Activated T-cell treated with anti-CD3 and anti-CD28 coated beads, Interleukin-2, amount 50 U/mL, for 4 hours (primary cell): ENCODE measurements around the gene AQP1. TPM values are rescaled to one million over a fixed set of nuclear protein-coding genes. Genes with fewer than 3 reads are reported as not detected.

Experiments used
- ATAC-seq, 2 donors: fragments of 200-7000 bp; cut with Tn5 transposase; one replicate each; pipeline ENCODE4 v1.10.0; 2021
- DNase-seq: peaks from one replicate; pipeline ENCODE4 v3.0.0-alpha.2; 2020
- H3K27me3 Mint-ChIP-seq: one replicate; pipeline ENCODE4 v1.8.0; 2021; ENCODE audit warnings: low read depth, mixed read lengths
- H3K36me3 Mint-ChIP-seq: one replicate; pipeline ENCODE4 v1.8.0; 2022; ENCODE audit warnings: mixed read lengths; ENCODE audit not compliant: insufficient read depth
- H3K4me1 Mint-ChIP-seq: one replicate; pipeline ENCODE4 v1.8.0; 2021; ENCODE audit warnings: low read depth, mixed read lengths
- H3K4me3 Mint-ChIP-seq: one replicate; pipeline ENCODE4 v1.8.0; 2021; ENCODE audit warnings: mild to moderate bottlenecking, moderate library complexity, mixed read lengths
- H3K9me3 Mint-ChIP-seq: one replicate; pipeline ENCODE4 v1.8.0; 2021; ENCODE audit warnings: mixed read lengths
- total RNA-seq, 3 donors: library from RNA; stranded (reverse); gene quantifications; one replicate each; pipeline ENCODE4 v1.2.1, GENCODE V29; 2021

The AQP1 gene
- total RNA-seq, 3 donors from 2014 or later, result 0.79 to 1.1 (median 0.91) TPM

- no peak for DNase-seq
- Mint-ChIP-seq H3K36me3 (no peaks in the 10 kb centered on the region), H3K9me3 (no peaks in the 10 kb centered on the region), H3K27me3 (peaks cover 7% of the 10 kb centered on the region), H3K4me1 (no peaks in the 10 kb centered on the region), H3K4me3 (no peak overlapping the region)
- ATAC-seq, result no peak
Measured at GRCh38 chr7:30896036-30896435, 15.6 kb upstream of the AQP1 start.

DNA sequence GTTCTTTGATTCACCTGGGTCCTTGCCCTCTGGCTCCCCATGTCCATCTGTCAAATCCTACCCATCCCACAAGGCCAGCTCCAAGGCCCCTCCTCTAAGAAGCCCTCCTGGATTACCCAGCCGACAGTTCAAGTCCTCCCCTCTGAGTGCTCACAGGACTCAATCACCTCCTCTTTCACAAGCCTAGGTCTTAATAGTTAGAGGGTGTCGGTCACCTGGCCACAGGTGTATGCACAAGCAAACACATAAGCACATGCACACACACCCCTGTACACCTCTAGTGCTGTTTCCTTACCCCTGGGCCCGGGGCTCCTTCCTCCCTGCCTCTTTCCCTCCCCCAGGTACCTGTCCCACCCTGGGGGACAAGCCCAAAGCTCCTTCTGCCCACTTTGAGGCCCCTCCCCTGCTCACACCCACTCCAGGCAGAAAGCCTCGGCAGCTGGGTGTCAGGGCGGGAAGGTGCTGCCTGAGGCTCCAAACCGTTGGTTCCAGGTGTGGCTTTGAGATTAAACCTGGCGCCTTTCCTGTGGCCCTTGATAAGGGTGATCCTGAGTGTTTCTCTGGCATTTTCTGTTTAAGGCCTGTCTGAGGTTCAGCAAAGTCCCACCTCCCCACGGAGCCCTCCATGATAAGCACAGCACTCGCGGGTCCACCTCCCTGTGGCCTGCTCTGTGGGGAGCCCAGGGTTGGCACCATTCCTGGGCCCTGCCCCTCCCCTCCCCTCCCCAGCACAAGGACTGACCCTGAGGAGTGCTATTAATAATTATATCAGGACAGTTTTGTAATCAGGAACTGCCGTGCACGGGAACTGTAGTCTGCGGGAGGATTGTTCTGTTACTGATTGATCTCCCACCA, 14.6 kb upstream of the AQP1 start:
- H3K36me3 Mint-ChIP-seq, result no peaks in the 10 kb centered on the region
- no peak for DNase-seq

DNA sequence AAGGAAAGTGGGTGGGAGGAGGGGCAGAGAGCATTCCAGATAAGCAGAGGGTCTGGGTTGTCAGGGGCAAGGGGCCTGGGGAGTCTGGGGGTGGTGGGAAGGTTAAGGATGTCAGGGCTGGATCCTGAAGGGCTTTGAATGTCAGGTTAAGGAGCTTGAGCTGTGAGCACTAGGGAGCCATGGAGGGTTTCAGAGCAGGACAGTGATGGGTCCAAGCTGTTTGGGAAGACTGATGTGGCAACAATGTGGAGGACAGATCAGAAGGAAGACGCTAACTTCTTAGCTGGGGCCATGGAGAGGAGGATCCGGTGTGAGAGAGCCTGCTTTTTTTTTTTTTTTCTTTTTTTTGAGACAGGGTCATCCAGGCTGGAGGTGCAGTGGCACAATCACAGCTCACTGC, 13.9 kb upstream of the AQP1 start:
- Mint-ChIP-seq H3K4me1 (no peaks in the 10 kb centered on the region), H3K36me3 (no peaks in the 10 kb centered on the region), H3K27me3 (peaks cover 2% of the 10 kb centered on the region), H3K9me3 (no peaks in the 10 kb centered on the region), H3K4me3 (no peak overlapping the region)
- no peak for DNase-seq
- no peak for ATAC-seq

More for the DNA sequence above, 14.6 kb upstream of the AQP1 start:
- Mint-ChIP-seq H3K4me1 (no peaks in the 10 kb centered on the region), H3K4me3 (no peak overlapping the region), H3K27me3 (peaks cover 7% of the 10 kb centered on the region), H3K9me3 (no peaks in the 10 kb centered on the region)
- no peak for ATAC-seq

DNA sequence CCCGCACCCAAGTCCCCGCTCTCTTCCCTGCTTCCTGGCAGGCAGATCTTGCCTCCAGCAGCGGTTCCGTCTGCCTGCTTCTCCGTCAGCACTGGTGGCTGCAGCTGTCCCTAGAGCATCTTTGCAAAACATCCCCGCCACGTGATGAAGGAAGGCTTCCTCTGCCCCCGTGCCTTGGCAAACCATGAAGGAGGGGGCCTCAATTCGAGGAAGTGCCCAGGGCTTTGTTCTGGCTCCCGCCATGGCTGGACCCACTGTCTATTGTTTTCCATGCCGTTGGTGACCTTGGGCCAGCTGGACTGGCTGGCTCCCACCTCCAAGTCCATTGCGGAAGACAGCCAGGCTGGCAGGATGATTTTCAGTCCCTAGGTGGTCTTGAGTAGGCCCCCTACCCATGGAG, 13.2 kb upstream of the AQP1 start:
- Mint-ChIP-seq H3K4me1 (no peaks in the 10 kb centered on the region), H3K36me3 (no peaks in the 10 kb centered on the region), H3K9me3 (no peaks in the 10 kb centered on the region), H3K4me3 (no peak overlapping the region), H3K27me3 (peaks cover 2% of the 10 kb centered on the region)
- DNase-seq (no peak), ATAC-seq (no peak)

- no peak overlapping the region for H3K4me3 Mint-ChIP-seq
- H3K4me1 Mint-ChIP-seq, result no peaks in the 10 kb centered on the region
- ATAC-seq (no peak), DNase-seq (no peak)
- H3K27me3 Mint-ChIP-seq, result peaks cover 2% of the 10 kb centered on the region
- H3K9me3 Mint-ChIP-seq, result no peaks in the 10 kb centered on the region
- no peaks in the 10 kb centered on the region for H3K36me3 Mint-ChIP-seq
Measured at GRCh38 chr7:30899066-30899465, 12.6 kb upstream of the AQP1 start.

- no peaks in the 10 kb centered on the region for H3K4me1 Mint-ChIP-seq
Measured at GRCh38 chr7:30899630-30900029, 12.0 kb upstream of the AQP1 start.

DNA sequence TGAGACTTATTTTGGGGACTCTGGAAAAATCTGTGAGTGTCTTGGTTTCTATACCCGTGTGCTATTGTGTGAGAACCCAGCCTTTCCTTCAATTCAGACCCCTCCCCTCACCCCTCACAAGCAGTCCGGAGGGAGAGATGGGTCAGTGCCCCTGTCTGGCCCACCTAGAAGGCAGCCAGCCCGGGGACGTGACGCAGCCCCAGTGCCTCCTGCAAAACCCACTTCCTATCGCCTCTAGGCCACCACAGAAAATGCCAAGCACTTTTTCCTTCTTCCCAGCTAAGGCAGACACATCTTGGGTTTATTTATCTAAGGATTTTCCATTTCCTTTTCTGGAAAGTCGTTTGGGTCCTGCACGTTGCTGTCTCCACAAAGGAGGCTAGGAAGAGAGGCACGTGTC, 11.6 kb upstream of the AQP1 start:
- Mint-ChIP-seq H3K36me3 (no peaks in the 10 kb centered on the region), H3K4me3 (no peak overlapping the region), H3K27me3 (no peaks in the 10 kb centered on the region), H3K9me3 (no peaks in the 10 kb centered on the region), H3K4me1 (no peaks in the 10 kb centered on the region)
- no peak for ATAC-seq
- no peak for DNase-seq

More at GRCh38 chr7:30899630-30900029, 12.0 kb upstream of the AQP1 start:
- ATAC-seq, result no peak
- DNase-seq, result no peak
- H3K9me3 Mint-ChIP-seq, result no peaks in the 10 kb centered on the region
- H3K4me3 Mint-ChIP-seq, result no peak overlapping the region
- no peaks in the 10 kb centered on the region for H3K27me3 Mint-ChIP-seq
- no peaks in the 10 kb centered on the region for H3K36me3 Mint-ChIP-seq

- Mint-ChIP-seq H3K4me3 (no peak overlapping the region), H3K36me3 (no peaks in the 10 kb centered on the region), H3K9me3 (no peaks in the 10 kb centered on the region), H3K27me3 (no peaks in the 10 kb centered on the region), H3K4me1 (no peaks in the 10 kb centered on the region)
- ATAC-seq (no peak), DNase-seq (no peak)
Measured at GRCh38 chr7:30900803-30901362, 10.8 kb upstream of the AQP1 start.

GRCh38 chr7:30901856-30902255, 9.8 kb upstream of the AQP1 start:
- Mint-ChIP-seq H3K4me3 (no peak overlapping the region), H3K27me3 (no peaks in the 10 kb centered on the region), H3K9me3 (no peaks in the 10 kb centered on the region), H3K36me3 (no peaks in the 10 kb centered on the region), H3K4me1 (no peaks in the 10 kb centered on the region)
- no peak for DNase-seq
- no peak for ATAC-seq

- H3K4me3 Mint-ChIP-seq, result no peak overlapping the region
- ATAC-seq (no peak), DNase-seq (no peak)
- no peaks in the 10 kb centered on the region for H3K4me1 Mint-ChIP-seq
- no peaks in the 10 kb centered on the region for H3K27me3 Mint-ChIP-seq
- no peaks in the 10 kb centered on the region for H3K36me3 Mint-ChIP-seq
- no peaks in the 10 kb centered on the region for H3K9me3 Mint-ChIP-seq
Measured at GRCh38 chr7:30902466-30902865, 9.2 kb upstream of the AQP1 start.

GRCh38 chr7:30903146-30903545, 8.5 kb upstream of the AQP1 start:
- Mint-ChIP-seq H3K4me3 (no peak overlapping the region), H3K27me3 (no peaks in the 10 kb centered on the region), H3K4me1 (no peaks in the 10 kb centered on the region), H3K9me3 (no peaks in the 10 kb centered on the region), H3K36me3 (no peaks in the 10 kb centered on the region)
- DNase-seq (no peak), ATAC-seq (no peak)

- DNase-seq (no peak), ATAC-seq (no peak)
- H3K36me3 Mint-ChIP-seq, result no peaks in the 10 kb centered on the region
- H3K27me3 Mint-ChIP-seq, result no peaks in the 10 kb centered on the region
- H3K4me1 Mint-ChIP-seq, result no peaks in the 10 kb centered on the region
- H3K4me3 Mint-ChIP-seq, result no peak overlapping the region
- no peaks in the 10 kb centered on the region for H3K9me3 Mint-ChIP-seq
Measured at GRCh38 chr7:30904561-30904960, 7.1 kb upstream of the AQP1 start.

GRCh38 chr7:30905078-30906012, 6.3 kb upstream of the AQP1 start:
- ATAC-seq (no peak), DNase-seq (no peak)
- Mint-ChIP-seq H3K27me3 (no peaks in the 10 kb centered on the region), H3K4me3 (no peak overlapping the region), H3K9me3 (no peaks in the 10 kb centered on the region), H3K4me1 (no peaks in the 10 kb centered on the region), H3K36me3 (no peaks in the 10 kb centered on the region)

GRCh38 chr7:30906014-30906413, 5.6 kb upstream of the AQP1 start:
- Mint-ChIP-seq H3K4me3 (no peak overlapping the region), H3K36me3 (no peaks in the 10 kb centered on the region), H3K27me3 (no peaks in the 10 kb centered on the region), H3K9me3 (no peaks in the 10 kb centered on the region), H3K4me1 (no peaks in the 10 kb centered on the region)
- DNase-seq, result no peak
- ATAC-seq, result no peak
